ENCODE results near the gene C1GALT1.

Gene C1GALT1

DNA sequence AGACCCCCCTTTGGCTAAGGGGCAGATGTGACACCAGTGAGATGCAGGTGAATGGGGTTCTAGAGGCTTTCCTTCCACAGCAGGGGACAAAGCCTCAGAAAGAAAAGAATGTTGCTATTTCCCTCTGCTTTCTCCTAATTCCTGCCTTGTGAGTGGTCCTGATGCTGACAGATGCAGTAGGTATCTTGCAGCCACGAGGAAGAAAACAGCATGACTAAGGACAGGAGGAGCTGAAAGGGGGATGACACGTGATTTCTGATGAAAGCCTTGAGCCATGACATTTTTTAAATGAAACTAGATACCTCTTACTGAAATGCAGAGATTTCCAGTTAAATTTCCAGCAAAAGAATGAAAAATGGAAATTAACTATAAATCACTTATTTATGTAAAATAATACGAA lies 92.4 kb downstream of the C1GALT1 start:
- no peak overlapping the region for H3K27ac ChIP-seq
- TF ChIP-seq, protein P1, sequence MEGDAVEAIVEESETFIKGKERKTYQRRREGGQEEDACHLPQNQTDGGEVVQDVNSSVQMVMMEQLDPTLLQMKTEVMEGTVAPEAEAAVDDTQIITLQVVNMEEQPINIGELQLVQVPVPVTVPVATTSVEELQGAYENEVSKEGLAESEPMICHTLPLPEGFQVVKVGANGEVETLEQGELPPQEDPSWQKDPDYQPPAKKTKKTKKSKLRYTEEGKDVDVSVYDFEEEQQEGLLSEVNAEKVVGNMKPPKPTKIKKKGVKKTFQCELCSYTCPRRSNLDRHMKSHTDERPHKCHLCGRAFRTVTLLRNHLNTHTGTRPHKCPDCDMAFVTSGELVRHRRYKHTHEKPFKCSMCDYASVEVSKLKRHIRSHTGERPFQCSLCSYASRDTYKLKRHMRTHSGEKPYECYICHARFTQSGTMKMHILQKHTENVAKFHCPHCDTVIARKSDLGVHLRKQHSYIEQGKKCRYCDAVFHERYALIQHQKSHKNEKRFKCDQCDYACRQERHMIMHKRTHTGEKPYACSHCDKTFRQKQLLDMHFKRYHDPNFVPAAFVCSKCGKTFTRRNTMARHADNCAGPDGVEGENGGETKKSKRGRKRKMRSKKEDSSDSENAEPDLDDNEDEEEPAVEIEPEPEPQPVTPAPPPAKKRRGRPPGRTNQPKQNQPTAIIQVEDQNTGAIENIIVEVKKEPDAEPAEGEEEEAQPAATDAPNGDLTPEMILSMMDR (conservative IDR thresholded peaks at IDR 0.05): no peak

DNA sequence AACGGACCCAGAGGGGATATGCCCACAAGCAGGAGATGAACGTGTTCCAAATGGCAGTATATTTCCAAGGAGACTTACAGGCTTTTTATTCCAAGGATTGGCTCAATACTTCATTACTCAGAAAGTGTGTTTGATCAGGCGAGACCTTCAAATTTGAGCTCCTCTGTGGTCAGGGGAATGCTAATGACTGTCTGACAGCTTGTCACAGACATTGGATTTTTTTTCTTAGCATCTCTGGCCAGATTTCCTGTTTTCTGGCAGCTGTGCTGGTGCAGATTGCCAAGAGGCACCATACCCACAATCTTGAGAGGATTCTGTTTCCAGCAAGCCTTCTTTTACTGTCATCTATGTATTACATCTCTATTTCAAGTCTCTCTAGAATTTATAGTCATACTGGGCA lies 93.8 kb downstream of the C1GALT1 start:
- TF ChIP-seq, protein P1 (conservative IDR thresholded peaks at IDR 0.05): no peak
- H3K27ac ChIP-seq: no peak overlapping the region

DNA sequence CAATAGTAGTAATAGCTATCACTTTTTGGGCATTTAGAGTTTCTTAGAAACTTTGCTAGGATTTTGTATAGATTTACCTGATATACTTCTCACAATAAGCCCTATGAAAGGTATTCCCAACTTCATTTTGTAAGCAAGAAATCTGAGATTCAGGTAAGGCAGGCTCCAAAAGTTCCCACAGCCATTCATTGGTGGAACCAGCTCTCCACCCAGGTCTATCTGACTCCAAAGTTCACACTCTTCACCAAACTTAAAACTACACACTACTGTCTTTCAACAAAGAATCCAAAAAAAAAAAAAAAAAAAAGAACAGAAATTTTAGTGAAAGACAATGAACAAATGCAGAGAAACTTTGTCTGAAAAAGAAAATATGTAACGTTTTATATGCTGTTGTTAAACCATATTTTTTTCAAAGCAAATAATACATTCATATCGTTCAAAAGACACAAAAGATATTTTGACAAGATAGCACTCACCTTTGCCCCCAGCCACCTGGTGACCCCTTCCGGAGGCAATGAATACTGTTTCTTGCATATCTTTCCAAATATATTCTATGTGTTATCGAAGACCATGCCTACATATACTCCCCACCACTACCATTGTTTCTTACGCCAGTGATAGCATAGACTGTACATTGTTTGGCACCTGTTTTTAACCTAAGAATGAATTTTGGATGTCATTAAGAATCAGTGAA lies 108.2 kb downstream of the C1GALT1 start:
- TF ChIP-seq, protein P1 (conservative IDR thresholded peaks at IDR 0.05): no peak
- H3K27ac ChIP-seq: no peak overlapping the region

DNA sequence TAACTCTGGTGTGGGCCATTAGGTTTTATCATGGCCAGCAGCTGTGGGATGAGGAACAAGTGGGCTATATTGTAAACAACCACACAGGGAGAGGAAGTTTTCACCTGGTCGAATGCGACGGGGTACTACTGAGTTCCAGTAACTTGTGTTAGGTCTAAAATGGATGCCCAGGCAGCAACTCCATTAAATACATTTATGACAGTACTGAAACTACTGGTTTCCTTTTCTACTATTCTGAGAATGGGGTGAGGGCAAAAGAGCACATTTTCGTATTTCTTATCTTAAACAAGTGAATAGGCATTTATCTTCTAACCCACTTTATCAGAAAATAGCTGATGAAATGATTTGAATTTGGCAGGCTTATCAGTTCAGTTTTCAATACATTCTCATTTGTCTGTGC lies 109.7 kb downstream of the C1GALT1 start:
- TF ChIP-seq, protein P1 (conservative IDR thresholded peaks at IDR 0.05): no peak
- no peak overlapping the region for H3K27ac ChIP-seq

DNA sequence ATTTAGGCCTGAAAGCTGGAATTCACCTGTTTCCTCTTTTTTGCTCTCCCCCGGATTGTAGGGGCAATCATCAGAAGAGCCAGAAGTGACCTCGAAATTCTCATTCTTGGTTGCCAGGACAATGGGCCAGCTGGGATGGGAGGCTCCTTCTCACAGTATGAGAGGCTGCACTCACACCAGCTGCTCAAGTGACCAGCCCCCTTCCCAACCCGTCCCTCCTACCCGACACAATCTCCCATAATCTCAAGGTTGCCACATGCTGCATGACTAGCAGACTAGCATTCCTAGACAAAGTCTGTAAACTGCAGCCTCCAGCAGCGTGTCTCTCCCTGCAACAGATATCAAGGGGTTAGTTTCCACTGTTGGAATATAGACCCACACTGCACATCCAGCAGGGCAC lies 110.3 kb downstream of the C1GALT1 start:
- no peak overlapping the region for H3K27ac ChIP-seq
- TF ChIP-seq, protein P1 (conservative IDR thresholded peaks at IDR 0.05): no peak

DNA sequence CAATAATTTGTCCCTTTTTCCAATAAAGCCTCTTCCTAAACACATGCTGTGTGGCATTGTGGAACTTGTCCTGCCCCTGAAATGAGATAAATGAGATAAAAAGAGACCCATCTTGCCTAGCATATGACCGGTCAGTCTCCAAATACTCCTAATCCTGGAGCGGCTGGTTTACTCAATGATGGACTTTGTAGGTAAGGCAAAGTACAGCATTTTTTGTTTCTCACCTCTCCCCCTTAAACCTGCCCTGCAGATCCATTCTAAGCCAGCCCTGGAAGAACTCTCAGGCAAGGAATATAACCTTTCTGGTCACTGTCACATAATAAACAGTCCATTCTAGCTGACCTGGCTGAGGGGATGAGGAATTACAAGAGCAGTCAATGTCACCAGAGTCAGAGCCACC lies 110.7 kb downstream of the C1GALT1 start:
- TF ChIP-seq, protein P1 (conservative IDR thresholded peaks at IDR 0.05): no peak

DNA sequence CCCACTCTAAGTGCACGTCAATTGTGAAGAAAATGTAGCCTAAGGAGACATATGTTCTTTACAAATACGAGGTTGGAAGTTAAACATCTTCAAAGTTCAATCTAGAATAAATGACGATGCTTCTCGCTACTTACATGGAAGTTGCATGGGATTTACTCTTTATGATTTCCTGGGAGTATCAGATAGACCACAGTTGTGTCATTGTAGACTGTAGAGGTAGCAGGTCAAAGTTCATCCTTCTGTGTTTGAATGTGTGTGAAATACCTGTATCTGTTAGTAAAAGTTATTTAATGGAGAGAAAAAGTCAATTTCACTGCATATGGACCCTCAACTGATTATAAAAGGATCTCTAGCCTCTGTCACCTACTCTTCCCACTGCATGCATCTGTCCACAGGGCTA lies 112.6 kb downstream of the C1GALT1 start:
- TF ChIP-seq, protein P1 (conservative IDR thresholded peaks at IDR 0.05): no peak
- H3K27ac ChIP-seq: no peak overlapping the region

More for the DNA sequence above, 110.7 kb downstream of the C1GALT1 start:
- H3K27ac ChIP-seq: no peak overlapping the region

Measured in VCaP (cell line).